Pancreas (tissue), 10 donors: ENCODE measurements around the gene TMC5. TPM values are rescaled to one million over a fixed set of nuclear protein-coding genes. Genes with fewer than 3 reads are reported as not detected.
A peak's percentile ranks its signal among the peaks of the same experiment; 100 is the strongest.

ENCODE experiments used
- ATAC-seq, 4 donors: fragments of 200-7000 bp; cut with Tn5 transposase; one replicate each; pipeline versions ENCODE4 v1.8.0 to v1.9.1; 2020; ENCODE audit warnings: mild to moderate bottlenecking in 4 of 4, moderate library complexity in 4 of 4
- DNase-seq, 6 donors: peaks; one replicate each; pipeline ENCODE4 v3.0.0-alpha.2; 2020
- FAIRE-seq: peaks from 2 replicates; lab custom pipeline; 2012; peaks lifted over from hg19 to GRCh38; lab: Jason Lieb, UNC
- H3K27ac ChIP-seq, 4 donors: fragments of 200-600 bp; sonication (generic); 1 replicate in 3 of 4; 2 replicates in 1 of 4; pipeline versions ENCODE4 v1.5.0 to v1.8.0; 2020
- H3K27me3 ChIP-seq, 4 donors: fragments of 200-600 bp; one replicate each; pipeline ENCODE4 v1.8.0; 2021
- H3K36me3 ChIP-seq, 3 donors: fragments of 200-600 bp; sonication (generic) in 1 of 3; one replicate each; pipeline versions ENCODE4 v1.5.0 to v1.8.0; 2020 to 2021
- H3K4me1 ChIP-seq, 3 donors: fragments of 200-600 bp; one replicate each; pipeline ENCODE4 v1.8.0; 2021
- H3K4me3 ChIP-seq, 4 donors: fragments of 200-600 bp; sonication (generic) in 2 of 4; one replicate each; pipeline versions ENCODE4 v1.5.0 to v1.8.0; 2020 to 2021
- H3K9me3 ChIP-seq, 4 donors: fragments of 200-600 bp; one replicate each; pipeline ENCODE4 v1.8.0; 2021
- WGBS, 2 donors: extraction: QIAGEN DNeasy Blood & Tissue Kit; methylation state at CpG; one replicate each; pipeline ENCODE4 v1.1.7; 2013; 5-methylcytosine and 5-hydroxymethylcytosine counted together
- intact Hi-C, 3 donors: fragments of 100-400 bp; cut with DNase I; formaldehyde crosslinking; loops; one replicate each; pipeline versions ENCODE4 v1.11.1 to v1.14.2; 2022
- polyA plus RNA-seq, 2 donors: library from polyadenylated mRNA; stranded (reverse); fragments of 200-250 nt; gene quantifications; one replicate each; pipeline ENCODE4 v1.2.3, GENCODE V29; 2013
- total RNA-seq, 6 donors: library from RNA; stranded (reverse); fragmentation: NEBNext Ultra II Directional in 4 of 6; extraction: Animal tissue kit (Norgen Biotek cat#: 25700) in 4 of 6; gene quantifications; one replicate each; pipeline versions ENCODE4 v1.2.1 to v1.2.4, GENCODE V29; 2021 to 2023
- TF ChIP-seq, protein P1 (sequence below), 4 donors: fragments of 200-600 bp; sonication (generic) in 3 of 4; IDR thresholded peaks; one replicate each; pipeline versions ENCODE4 v1.5.0 to v1.8.0; 2021; ENCODE audit warnings: antibody characterized with exemption in 4 of 4
- donor health status: healthy with polysubstance abuse.
- donor health status: DM: no; HTN: no; CAD: no; lungs with moderate emphysema.
- donor health status: DM: no; HTN: no; CAD: no.
- donor health status: control.
- donor health status: control.
- donor health status: Bipolar disorder and iron deficiency.
- donor health status: DM: yes; HTN: yes; CAD: no.
- donor health status: DM: no; HTN: no; CAD: no.
- donor health status: DM: no; HTN: no; CAD: no.
- donor health status: DM: yes; HTN: yes; CAD: no.

Gene TMC5
- total and polyA plus RNA-seq, 8 donors, result 1.3 to 24.8 (median 5.3) TPM

DNA sequence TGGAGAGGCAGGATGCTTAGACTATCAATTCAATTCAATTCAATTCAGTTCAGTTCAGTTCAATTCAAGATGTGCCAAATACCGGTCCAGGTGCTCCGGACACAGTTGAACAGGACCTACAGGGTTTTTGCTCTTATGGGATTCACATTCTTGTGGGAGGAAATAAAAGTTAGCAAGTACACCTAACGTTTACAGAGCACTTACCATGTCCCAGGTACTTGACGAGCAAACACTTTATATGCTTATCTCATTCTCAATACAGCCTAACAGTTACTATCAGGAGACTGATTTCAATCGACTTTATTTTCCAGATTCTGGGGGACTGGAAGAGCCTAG is 104.7 kb downstream of the TMC5 start:
- Histone ChIP-seq H3K4me3 (peak overlapping the region in 2 of 4 donors; percentile 68 to 85), H3K27me3 (no peaks in the 10 kb centered on the region), H3K9me3 (no peaks in the 10 kb centered on the region), H3K36me3 (no peaks in the 10 kb centered on the region), H3K4me1 (peaks cover 11 to 27% (median 13%) of the 10 kb centered on the region in 3 donors), H3K27ac (peak overlapping the region; percentile 81 to 96 (median 89))
- DNase-seq (no peak), ATAC-seq (no peak), FAIRE-seq (no peak)
- 16 to 19% methylated on average over 5 of the region's 5 CpGs for WGBS, 2 donors
- TF ChIP-seq, protein P1, sequence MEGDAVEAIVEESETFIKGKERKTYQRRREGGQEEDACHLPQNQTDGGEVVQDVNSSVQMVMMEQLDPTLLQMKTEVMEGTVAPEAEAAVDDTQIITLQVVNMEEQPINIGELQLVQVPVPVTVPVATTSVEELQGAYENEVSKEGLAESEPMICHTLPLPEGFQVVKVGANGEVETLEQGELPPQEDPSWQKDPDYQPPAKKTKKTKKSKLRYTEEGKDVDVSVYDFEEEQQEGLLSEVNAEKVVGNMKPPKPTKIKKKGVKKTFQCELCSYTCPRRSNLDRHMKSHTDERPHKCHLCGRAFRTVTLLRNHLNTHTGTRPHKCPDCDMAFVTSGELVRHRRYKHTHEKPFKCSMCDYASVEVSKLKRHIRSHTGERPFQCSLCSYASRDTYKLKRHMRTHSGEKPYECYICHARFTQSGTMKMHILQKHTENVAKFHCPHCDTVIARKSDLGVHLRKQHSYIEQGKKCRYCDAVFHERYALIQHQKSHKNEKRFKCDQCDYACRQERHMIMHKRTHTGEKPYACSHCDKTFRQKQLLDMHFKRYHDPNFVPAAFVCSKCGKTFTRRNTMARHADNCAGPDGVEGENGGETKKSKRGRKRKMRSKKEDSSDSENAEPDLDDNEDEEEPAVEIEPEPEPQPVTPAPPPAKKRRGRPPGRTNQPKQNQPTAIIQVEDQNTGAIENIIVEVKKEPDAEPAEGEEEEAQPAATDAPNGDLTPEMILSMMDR (IDR thresholded peaks at IDR 0.05), result no peak
- intact Hi-C loops, result no loop called here

DNA sequence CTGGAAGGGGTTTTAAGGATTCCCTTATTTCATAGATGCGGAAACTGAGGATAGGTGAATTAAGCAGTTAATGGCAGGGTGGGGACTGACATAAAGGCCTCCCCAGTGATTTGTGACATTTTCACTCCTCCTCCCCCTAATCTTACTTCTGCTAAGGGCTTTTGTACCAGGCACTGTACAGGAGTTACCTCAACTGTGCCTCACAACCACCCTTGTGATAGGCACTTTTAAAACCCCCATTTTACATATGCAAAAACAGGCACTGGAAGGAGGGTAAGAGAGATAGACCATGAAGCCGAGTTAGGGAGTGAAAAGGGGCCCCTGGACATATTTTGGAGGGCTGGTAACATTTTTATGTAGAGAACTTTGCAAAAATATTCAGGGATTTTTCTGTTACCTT is 105.1 kb downstream of the TMC5 start:
- Histone ChIP-seq H3K27me3 (no peaks in the 10 kb centered on the region), H3K27ac (peak overlapping the region in 1 of 4 donors; percentile 87), H3K4me3 (no peak overlapping the region), H3K4me1 (peaks cover 11 to 27% (median 13%) of the 10 kb centered on the region in 3 donors), H3K36me3 (peaks cover 0 to 3% (median 0%) of the 10 kb centered on the region in 3 donors), H3K9me3 (no peaks in the 10 kb centered on the region)
- FAIRE-seq, result no peak
- intact Hi-C loops, result no loop called here
- 80 to 83% methylated on average over 2 of the region's 2 CpGs for WGBS, 2 donors
- DNase-seq, result no peak
- ATAC-seq, result no peak
- TF ChIP-seq, protein P1 (IDR thresholded peaks at IDR 0.05), result no peak

DNA sequence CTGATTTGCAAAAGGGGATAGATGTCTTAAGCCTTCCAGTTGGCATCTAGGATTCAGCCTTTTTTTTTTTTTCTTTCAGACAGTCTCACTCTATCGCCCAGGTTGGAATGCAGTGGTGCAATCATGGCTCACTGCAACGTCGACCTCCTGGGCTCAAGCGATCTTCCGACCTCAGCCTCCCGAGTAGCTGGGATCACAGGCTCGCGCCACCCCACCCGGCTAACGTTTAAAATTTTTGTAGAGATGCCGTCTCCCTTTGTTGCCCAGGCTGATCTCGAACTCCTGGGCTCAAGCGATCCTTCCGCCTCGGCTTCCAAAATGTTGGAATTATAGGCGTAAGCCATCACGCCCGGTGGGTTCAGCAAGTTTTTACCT is 105.5 kb downstream of the TMC5 start:
- no peak overlapping the region for H3K27ac ChIP-seq
- intact Hi-C loops, result no loop called here
- H3K4me3 ChIP-seq, result no peak overlapping the region

DNA sequence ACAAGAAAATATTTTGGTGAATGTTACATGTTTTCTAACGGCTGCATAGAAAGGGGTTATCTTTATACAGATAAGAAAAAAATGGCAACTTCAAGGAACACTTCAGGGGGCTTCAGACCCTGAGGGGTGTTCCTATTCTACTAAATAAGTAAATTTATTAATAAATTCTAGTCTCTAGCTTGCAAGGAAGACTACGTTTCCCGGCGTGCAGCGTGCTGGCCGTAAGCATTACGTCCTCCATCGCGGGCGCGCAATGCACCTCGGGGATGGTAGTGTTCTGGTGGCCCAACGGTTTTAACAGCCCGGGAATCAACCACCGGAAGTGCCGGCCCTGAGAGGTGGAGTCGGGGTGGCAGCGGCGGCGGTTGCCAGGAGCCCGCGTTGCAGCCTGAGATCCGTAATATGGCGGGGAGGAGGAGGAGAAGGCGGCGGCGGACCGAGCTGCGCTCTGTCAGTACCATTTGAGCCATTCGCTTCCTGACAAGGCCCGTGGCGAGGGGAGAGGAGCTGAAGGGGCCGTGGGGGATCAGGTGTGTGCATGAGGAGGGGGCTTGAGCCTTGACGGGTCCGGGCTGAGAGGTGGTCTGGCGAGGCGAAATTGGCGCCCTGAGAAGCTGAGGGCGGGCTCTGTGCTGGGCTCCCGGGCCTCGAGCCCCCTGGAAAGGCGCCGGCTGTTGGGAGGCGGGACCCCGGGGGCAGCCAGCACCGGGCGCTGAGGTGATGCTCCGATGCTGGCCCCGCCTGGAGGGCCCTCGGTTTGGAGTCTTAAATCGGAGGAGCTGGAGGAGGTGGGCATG is 106.1 kb downstream of the TMC5 start, which contains the start of gene CCP110:
Gene CCP110 (plus strand): TSS at position 384 of the 797 bp plus-strand sequence. CDS start 3,940 bp downstream, outside the sequence.
- peak within 1 kb of the TSS; percentile 87 to 93 (median 90) for H3K4me3 ChIP-seq
- no peaks in the 10 kb centered on the region for H3K9me3 ChIP-seq
- peaks cover 11 to 22% (median 13%) of the 10 kb centered on the region in 3 donors for H3K4me1 ChIP-seq
- intact Hi-C loops, result no loop called here
- H3K27me3 ChIP-seq, result no peaks in the 10 kb centered on the region
- peaks cover 0 to 13% (median 0%) of the 10 kb centered on the region in 3 donors for H3K36me3 ChIP-seq
- DNase-seq (peak; percentile 93 to 98 (median 95)), FAIRE-seq (peak; percentile 89), ATAC-seq (peak; percentile 81 to 91 (median 87))
- TF ChIP-seq, protein P1 (IDR thresholded peaks at IDR 0.05), result no peak
- H3K27ac ChIP-seq, result peak within 1 kb of the TSS in 2 of 4 donors; percentile 24 to 38
- WGBS, 2 donors, result 1% methylated on average over 47 to 51 of the region's 51 CpGs

More for the DNA sequence above, 105.5 kb downstream of the TMC5 start:
- H3K36me3 ChIP-seq, result peaks cover 0 to 7% (median 0%) of the 10 kb centered on the region in 3 donors
- TF ChIP-seq, protein P1 (IDR thresholded peaks at IDR 0.05), result no peak
- H3K4me1 ChIP-seq, result peaks cover 11 to 27% (median 13%) of the 10 kb centered on the region in 3 donors
- FAIRE-seq, result no peak
- 47 to 54% methylated on average over 18 of the region's 18 CpGs for WGBS, 2 donors
- no peaks in the 10 kb centered on the region for H3K9me3 ChIP-seq
- no peaks in the 10 kb centered on the region for H3K27me3 ChIP-seq
- DNase-seq, result no peak
- ATAC-seq, result no peak

DNA sequence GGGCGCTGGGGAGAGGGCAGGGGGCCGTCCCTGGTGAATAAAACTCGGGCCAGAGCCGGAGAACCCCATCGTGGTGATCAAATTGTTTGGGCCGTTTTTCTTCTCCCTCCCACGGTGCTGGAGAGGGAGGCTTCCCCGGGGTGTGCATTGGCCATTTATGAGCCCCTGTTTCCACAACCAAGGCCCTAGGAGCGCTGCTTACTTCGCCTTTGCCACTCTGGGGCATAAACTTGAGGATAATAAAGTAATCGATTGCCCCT is 106.6 kb downstream of the TMC5 start:
- H3K4me1 ChIP-seq, result peaks cover 11 to 17% (median 13%) of the 10 kb centered on the region in 3 donors
- 0% methylated on average over 11 of the region's 11 CpGs for WGBS, 2 donors
- peaks cover 0 to 18% (median 0%) of the 10 kb centered on the region in 3 donors for H3K36me3 ChIP-seq
- TF ChIP-seq, protein P1 (IDR thresholded peaks at IDR 0.05), result no peak
- peak in 3 of 4 donors; percentile 0 to 3 (median 1) for ATAC-seq
- H3K9me3 ChIP-seq, result no peaks in the 10 kb centered on the region
- no peak for FAIRE-seq
- peak overlapping the region in 1 of 4 donors; percentile 24 for H3K27ac ChIP-seq
- no peak for DNase-seq
- peak overlapping the region; percentile 87 to 93 (median 90) for H3K4me3 ChIP-seq
- intact Hi-C loops, result no loop called here
- H3K27me3 ChIP-seq, result no peaks in the 10 kb centered on the region
